Astrocyte of the cerebellum (primary cell): Measurements from ENCODE around the gene LRP1B.

Source experiments
- DNase-seq: peaks from one replicate; pipeline ENCODE4 v3.0.0-alpha.2; 2011; ENCODE audit warnings: low read depth
- H3K4me3 ChIP-seq: 2 replicates; pipeline ENCODE4 v1.5.1; 2011; ENCODE audit warnings: mild to moderate bottlenecking, low read depth, low read length, moderate library complexity
- in situ Hi-C: cut with HindIII; loops from 2 replicates; pipeline ENCODE4 v1.10.0; 2017; ENCODE audit warnings: low sequenced_read_pairs
- TF ChIP-seq, protein P1 (sequence below): IDR thresholded peaks from 2 replicates; pipeline ENCODE4 v1.5.1; 2012; ENCODE audit warnings: low read length, low read depth, moderate library complexity, mild to moderate bottlenecking; ENCODE audit errors: missing control alignments

The LRP1B gene

DNA sequence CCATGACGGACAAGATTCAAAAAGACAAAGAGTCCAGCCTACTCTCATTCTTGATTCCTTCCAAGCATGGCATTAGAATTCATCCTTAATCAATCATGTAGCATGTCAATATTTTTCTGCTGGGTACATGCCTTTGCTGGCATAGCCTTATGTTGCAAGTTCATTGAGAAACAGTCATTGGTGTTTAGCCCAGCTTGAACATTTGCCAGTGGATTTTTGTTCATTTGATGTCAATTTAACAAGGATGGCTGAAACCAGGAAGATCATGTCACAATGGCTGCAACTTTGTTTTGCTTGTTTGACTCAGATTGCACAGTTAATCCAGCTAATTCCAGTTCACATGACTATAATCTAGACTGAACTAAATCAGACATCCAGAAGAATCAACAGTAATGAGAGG lies 1132.2 kb downstream of the LRP1B start:
- TF ChIP-seq, protein P1, sequence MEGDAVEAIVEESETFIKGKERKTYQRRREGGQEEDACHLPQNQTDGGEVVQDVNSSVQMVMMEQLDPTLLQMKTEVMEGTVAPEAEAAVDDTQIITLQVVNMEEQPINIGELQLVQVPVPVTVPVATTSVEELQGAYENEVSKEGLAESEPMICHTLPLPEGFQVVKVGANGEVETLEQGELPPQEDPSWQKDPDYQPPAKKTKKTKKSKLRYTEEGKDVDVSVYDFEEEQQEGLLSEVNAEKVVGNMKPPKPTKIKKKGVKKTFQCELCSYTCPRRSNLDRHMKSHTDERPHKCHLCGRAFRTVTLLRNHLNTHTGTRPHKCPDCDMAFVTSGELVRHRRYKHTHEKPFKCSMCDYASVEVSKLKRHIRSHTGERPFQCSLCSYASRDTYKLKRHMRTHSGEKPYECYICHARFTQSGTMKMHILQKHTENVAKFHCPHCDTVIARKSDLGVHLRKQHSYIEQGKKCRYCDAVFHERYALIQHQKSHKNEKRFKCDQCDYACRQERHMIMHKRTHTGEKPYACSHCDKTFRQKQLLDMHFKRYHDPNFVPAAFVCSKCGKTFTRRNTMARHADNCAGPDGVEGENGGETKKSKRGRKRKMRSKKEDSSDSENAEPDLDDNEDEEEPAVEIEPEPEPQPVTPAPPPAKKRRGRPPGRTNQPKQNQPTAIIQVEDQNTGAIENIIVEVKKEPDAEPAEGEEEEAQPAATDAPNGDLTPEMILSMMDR = no peak
- DNase-seq = no peak
- H3K4me3 ChIP-seq = no peak overlapping the region
- in situ Hi-C loops = no loop called here

DNA sequence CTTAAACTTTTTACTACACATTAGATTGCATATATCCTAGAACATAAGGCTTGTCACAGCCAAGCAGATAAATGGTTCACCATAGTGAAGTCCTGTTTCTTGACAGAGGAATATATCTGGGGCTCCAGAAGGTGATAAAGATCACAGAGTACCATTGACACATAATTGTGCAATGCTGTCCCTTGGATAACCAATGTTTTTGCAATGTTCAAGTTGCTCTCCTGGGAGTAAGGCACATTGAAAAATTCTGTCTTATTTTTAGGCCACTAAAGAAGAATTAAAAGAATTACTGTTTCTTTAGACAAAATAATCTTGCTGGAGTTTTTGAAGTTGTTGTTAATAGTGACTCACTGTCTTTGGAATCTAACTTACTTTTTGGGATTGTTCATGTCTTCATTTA lies 1132.8 kb downstream of the LRP1B start:
- in situ Hi-C loops = no loop called here
- no peak overlapping the region for H3K4me3 ChIP-seq
- TF ChIP-seq, protein P1 = no peak
- no peak for DNase-seq

DNA sequence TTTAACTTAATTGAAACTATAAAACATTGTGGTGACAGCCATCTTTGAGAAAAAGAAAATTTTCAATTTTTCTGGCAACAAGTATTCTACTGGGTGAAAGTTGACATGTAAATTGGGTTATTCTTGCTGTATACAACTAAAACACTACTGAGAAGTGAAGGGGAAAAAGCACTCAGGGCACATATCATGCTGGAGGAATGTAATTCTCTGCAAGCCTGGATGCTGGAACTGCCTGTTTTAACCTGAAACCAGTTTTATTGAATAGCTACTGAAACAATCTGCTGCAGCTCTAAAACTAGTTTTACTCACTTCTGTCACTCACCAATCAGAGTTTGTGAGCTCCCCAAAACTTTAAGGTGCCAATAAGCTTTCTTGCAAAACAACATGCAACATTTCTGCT lies 1136.0 kb downstream of the LRP1B start:
- in situ Hi-C loops = no loop called here
- TF ChIP-seq, protein P1 = no peak
- H3K4me3 ChIP-seq = no peak overlapping the region
- DNase-seq = no peak

DNA sequence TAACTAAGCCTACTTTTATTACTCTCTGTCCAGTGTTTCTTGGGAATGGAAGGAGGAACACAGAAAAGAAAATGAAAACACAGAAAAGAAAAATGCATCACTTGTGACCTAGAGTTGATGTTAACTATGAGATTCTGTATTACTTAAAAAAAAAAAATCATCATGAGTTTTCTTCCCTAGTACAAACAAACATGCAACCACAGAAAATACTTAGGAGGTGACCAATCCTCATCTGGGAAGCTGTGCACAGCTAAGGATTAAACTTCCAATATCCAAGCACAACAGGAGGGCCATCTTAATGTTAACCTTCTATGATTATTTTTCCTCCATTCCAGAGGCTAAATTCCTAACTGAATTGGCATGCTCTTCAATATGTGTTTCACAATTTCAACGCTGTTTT lies 1140.4 kb downstream of the LRP1B start:
- DNase-seq = peak; percentile 94
- no peak overlapping the region for H3K4me3 ChIP-seq
- in situ Hi-C loops = no loop called here
- TF ChIP-seq, protein P1 = no peak

DNA sequence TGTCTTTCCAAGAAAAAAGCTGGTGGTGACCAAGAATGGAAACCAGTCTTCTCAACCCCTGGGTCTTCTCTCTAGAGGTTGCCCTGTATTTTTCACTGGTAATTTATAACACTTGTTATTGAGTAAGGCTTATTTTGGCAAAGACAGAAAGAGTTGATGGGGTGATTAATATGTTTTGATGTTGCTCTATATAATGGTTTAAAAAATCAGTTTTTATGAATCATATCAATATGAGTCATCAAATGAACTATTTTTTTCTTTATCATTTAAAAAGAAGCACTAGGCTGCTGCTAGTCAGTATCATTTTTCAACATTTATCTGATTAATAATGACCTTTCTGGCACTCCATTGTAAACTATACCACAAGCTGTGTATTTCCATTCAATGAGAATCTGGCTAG lies 1142.2 kb downstream of the LRP1B start:
- TF ChIP-seq, protein P1 = no peak
- H3K4me3 ChIP-seq = no peak overlapping the region
- no peak for DNase-seq
- in situ Hi-C loops = no loop called here

DNA sequence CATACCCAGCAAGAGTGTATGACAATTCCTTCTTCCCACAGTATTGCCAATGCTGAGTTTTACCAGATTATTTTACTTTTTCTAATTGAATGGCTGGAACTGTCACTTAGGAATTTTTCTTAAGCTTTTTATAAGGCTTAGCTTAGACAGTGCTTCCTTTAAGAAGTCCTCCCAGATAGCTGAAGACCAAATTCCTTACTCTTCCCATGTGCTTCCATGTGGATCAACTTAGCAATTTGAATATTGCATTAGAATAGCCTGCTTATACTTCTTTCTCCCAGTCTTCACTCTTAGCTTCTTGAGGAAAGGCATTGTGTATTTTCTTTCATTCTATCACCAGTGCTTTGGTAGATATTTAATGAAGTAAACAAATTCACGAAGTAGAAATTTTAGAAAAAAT lies 1144.4 kb downstream of the LRP1B start:
- in situ Hi-C loops = no loop called here
- no peak overlapping the region for H3K4me3 ChIP-seq
- no peak for DNase-seq
- TF ChIP-seq, protein P1 = no peak

DNA sequence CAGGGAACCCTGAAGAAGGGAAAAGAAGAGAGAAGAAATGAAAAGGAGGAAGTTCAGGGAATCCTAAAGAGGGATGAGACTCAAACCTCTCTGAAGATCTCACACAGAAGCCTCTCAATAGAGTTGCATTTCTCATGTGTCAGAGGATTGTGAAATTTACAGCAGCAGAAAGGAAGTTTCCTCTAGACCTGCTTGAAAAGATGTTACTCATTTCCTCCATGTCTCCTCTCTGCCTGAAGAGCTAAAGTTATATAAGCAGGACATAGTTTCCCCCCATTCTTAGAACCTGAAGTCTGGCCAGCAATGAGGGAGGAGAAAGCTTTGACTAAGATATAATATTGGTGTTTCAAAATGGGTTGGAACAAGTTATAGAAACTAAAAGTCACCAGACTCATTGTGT lies 1155.6 kb downstream of the LRP1B start:
- DNase-seq = no peak
- TF ChIP-seq, protein P1 = no peak
- in situ Hi-C loops = no loop called here
- H3K4me3 ChIP-seq = no peak overlapping the region
